Measurements from ENCODE around the gene TALDO1.

TALDO1 gene

GRCh38 chr11:783581-784015, 36.3 kb downstream of the TALDO1 start:
- no peak for DNase-seq (ENCODE audit: insufficient read length, low spot score)

GRCh38 chr11:786235-787083, 39.2 kb downstream of the TALDO1 start:
- DNase-seq (ENCODE audit: insufficient read length, low spot score) (no peak), FAIRE-seq (no peak)

More at GRCh38 chr11:783581-784015, 36.3 kb downstream of the TALDO1 start:
- no peak for FAIRE-seq

GRCh38 chr11:787084-787675, 39.9 kb downstream of the TALDO1 start:
- no peak for FAIRE-seq
- DNase-seq (ENCODE audit: insufficient read length, low spot score) = no peak

GRCh38 chr11:788009-788640, 40.9 kb downstream of the TALDO1 start:
- no peak for DNase-seq (ENCODE audit: insufficient read length, low spot score)

GRCh38 chr11:788953-789940, 42.0 kb downstream of the TALDO1 start:
- FAIRE-seq (no peak), DNase-seq (ENCODE audit: insufficient read length, low spot score) (no peak)

More at GRCh38 chr11:788009-788640, 40.9 kb downstream of the TALDO1 start:
- FAIRE-seq = no peak

- FAIRE-seq (no peak), DNase-seq (ENCODE audit: insufficient read length, low spot score) (no peak)
Observed at GRCh38 chr11:789943-790342, 42.7 kb downstream of the TALDO1 start, which contains the start of gene CEND1. Gene CEND1, minus strand, starts transcription at chr11:790090. Its CDS starts 1,514 bp downstream, at chr11:788576.

- FAIRE-seq (no peak), DNase-seq (ENCODE audit: insufficient read length, low spot score) (no peak)
Observed at GRCh38 chr11:790721-791564, 43.7 kb downstream of the TALDO1 start.

GRCh38 chr11:791658-792534, 44.6 kb downstream of the TALDO1 start:
- DNase-seq (ENCODE audit: insufficient read length, low spot score) = no peak
- no peak for FAIRE-seq

GRCh38 chr11:792535-792821, 45.2 kb downstream of the TALDO1 start:
- FAIRE-seq = no peak
- no peak for DNase-seq (ENCODE audit: insufficient read length, low spot score)

- FAIRE-seq (no peak), DNase-seq (ENCODE audit: insufficient read length, low spot score) (no peak)
Observed at GRCh38 chr11:792873-793272, 45.6 kb downstream of the TALDO1 start.

GRCh38 chr11:793556-793955, 46.3 kb downstream of the TALDO1 start:
- FAIRE-seq = no peak

GRCh38 chr11:794013-794765, 46.9 kb downstream of the TALDO1 start:
- FAIRE-seq = no peak

More at GRCh38 chr11:793556-793955, 46.3 kb downstream of the TALDO1 start:
- no peak for DNase-seq (ENCODE audit: insufficient read length, low spot score)

GRCh38 chr11:794766-795633, 47.7 kb downstream of the TALDO1 start:
- FAIRE-seq = no peak
- no peak for DNase-seq (ENCODE audit: insufficient read length, low spot score)

More at GRCh38 chr11:794013-794765, 46.9 kb downstream of the TALDO1 start:
- DNase-seq (ENCODE audit: insufficient read length, low spot score) = no peak

- FAIRE-seq = peak; percentile 67
- peak; percentile 99 for DNase-seq (ENCODE audit: insufficient read length, low spot score)
Observed at GRCh38 chr11:795634-796564, 48.6 kb downstream of the TALDO1 start.

- DNase-seq (ENCODE audit: insufficient read length, low spot score) (no peak), FAIRE-seq (peak; percentile 28)
Observed at GRCh38 chr11:796565-797295, 49.5 kb downstream of the TALDO1 start.
